ENCODE measurements around the gene LRP6.

DNA sequence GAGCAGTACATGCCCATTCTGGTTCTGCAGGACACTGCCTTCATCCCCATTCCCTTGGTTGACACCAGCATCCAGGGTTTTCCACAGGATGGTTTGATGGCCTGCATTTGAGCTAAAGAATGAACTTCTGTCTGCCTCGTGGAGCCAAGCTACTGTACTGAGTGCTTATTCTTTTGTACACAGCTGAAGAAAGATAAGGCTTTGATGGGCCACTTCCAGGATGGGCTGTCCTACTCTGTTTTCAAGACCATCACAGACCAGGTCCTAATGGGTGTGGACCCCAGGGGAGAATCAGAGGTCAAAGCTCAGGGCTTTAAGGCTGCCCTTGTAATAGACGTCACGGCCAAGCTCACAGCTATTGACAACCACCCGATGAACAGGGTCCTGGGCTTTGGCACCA is 172.4 kb downstream of the LRP6 start:
- TF ChIP-seq, protein P1, sequence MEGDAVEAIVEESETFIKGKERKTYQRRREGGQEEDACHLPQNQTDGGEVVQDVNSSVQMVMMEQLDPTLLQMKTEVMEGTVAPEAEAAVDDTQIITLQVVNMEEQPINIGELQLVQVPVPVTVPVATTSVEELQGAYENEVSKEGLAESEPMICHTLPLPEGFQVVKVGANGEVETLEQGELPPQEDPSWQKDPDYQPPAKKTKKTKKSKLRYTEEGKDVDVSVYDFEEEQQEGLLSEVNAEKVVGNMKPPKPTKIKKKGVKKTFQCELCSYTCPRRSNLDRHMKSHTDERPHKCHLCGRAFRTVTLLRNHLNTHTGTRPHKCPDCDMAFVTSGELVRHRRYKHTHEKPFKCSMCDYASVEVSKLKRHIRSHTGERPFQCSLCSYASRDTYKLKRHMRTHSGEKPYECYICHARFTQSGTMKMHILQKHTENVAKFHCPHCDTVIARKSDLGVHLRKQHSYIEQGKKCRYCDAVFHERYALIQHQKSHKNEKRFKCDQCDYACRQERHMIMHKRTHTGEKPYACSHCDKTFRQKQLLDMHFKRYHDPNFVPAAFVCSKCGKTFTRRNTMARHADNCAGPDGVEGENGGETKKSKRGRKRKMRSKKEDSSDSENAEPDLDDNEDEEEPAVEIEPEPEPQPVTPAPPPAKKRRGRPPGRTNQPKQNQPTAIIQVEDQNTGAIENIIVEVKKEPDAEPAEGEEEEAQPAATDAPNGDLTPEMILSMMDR (conservative IDR thresholded peaks at IDR 0.05; ENCODE audit: low read length) = no peak
- TF ChIP-seq EZH2phosphoT487 (IDR thresholded peaks at IDR 0.05; ENCODE audit: borderline replicate concordance) = no peak

Data from Loucy (cell line).